SU-DHL-6 (cell line): ENCODE results near the gene SYT17.

Experiments used
- H2AFZ ChIP-seq: fragments of 200-600 bp; sonication (generic); 2 replicates; pipeline ENCODE4 v1.6.1; 2014; ENCODE audit warnings: low read depth, mild to moderate bottlenecking, moderate library complexity, mixed read lengths, antibody characterized with exemption, low read length; ENCODE audit not compliant: severe bottlenecking
- H3F3A ChIP-seq: fragments of 200-600 bp; shearing (Covaris generic); 2 replicates; pipeline ENCODE4 v1.6.0; 2016; ENCODE audit warnings: antibody characterized with exemption, mild to moderate bottlenecking; ENCODE audit not compliant: insufficient read depth
- H3K27ac ChIP-seq: fragments of 200-600 bp; sonication (generic); 2 replicates; pipeline ENCODE4 v1.5.1; 2016; ENCODE audit warnings: low read depth, mild to moderate bottlenecking, low read length, moderate library complexity, mixed read lengths
- H3K27me3 ChIP-seq: fragments of 200-600 bp; sonication (generic), shearing (Covaris generic); 2 replicates; pipeline ENCODE4 v1.6.0; 2014; ENCODE audit warnings: mild to moderate bottlenecking, low read length
- H3K36me3 ChIP-seq: fragments of 200-600 bp; sonication (generic); 2 replicates; pipeline ENCODE4 v1.6.1; 2014; ENCODE audit warnings: mild to moderate bottlenecking, low read length, mixed read lengths
- H3K4me2 ChIP-seq: fragments of 300-600, 200-600 bp; shearing (Covaris generic), sonication (generic); 2 replicates; pipeline ENCODE4 v1.6.0; 2014; ENCODE audit warnings: low read length, low read depth, mild to moderate bottlenecking; ENCODE audit not compliant: poor library complexity, severe bottlenecking
- H3K4me3 ChIP-seq: fragments of 200-600 bp; sonication (generic); 2 replicates; pipeline ENCODE4 v1.5.1; 2014; ENCODE audit warnings: antibody characterized with exemption, low read length, mild to moderate bottlenecking, mixed read lengths; ENCODE audit not compliant: insufficient read depth, poor library complexity, severe bottlenecking
- H3K79me2 ChIP-seq: fragments of 200-600 bp; sonication (generic); 2 replicates; pipeline ENCODE4 v1.6.1; 2014; ENCODE audit warnings: mild to moderate bottlenecking, low read length, moderate library complexity; ENCODE audit not compliant: insufficient read depth
- H3K9ac ChIP-seq: fragments of 200-600 bp; sonication (generic); 2 replicates; pipeline ENCODE4 v1.7.0; 2014; ENCODE audit warnings: mild to moderate bottlenecking, low read length
- H3K9me2 ChIP-seq: fragments of 200-600 bp; sonication (generic); replicated peaks from 2 replicates; pipeline ENCODE4 v1.6.1; 2014; ENCODE audit warnings: low read length; ENCODE audit not compliant: insufficient read depth
- H3K9me3 ChIP-seq: fragments of 200-600 bp; sonication (generic); 2 replicates; pipeline ENCODE4 v1.6.1; 2014; ENCODE audit warnings: low read length, mixed read lengths; ENCODE audit not compliant: insufficient read depth
- H4K20me1 ChIP-seq: fragments of 200-600 bp; sonication (generic); 2 replicates; pipeline ENCODE4 v1.6.1; 2014; ENCODE audit warnings: low read depth, mild to moderate bottlenecking, antibody characterized with exemption, low read length, moderate library complexity, mixed read lengths
- CTCF ChIP-seq: fragments of 200-600 bp; sonication (generic); IDR thresholded peaks from one replicate; pipeline ENCODE4 v1.5.1; 2017; ENCODE audit warnings: antibody characterized with exemption, mild to moderate bottlenecking, low read length, moderate library complexity; ENCODE audit not compliant: insufficient read depth, poor library complexity, severe bottlenecking
- EZH2phosphoT487 ChIP-seq: fragments of 200-600 bp; sonication (generic), shearing (Covaris generic); conservative IDR thresholded peaks from 2 replicates; pipeline ENCODE4 v1.6.1; 2018; ENCODE audit warnings: mild to moderate bottlenecking, antibody characterized with exemption, low read length, moderate library complexity, mixed read lengths

Gene SYT17

GRCh38 chr16:19130852-19131824, 36.9 kb upstream of the SYT17 start:
- H3K36me3 ChIP-seq, result no peaks in the 10 kb centered on the region
- H4K20me1 ChIP-seq, result no peaks in the 10 kb centered on the region
- no peaks in the 10 kb centered on the region for H3K79me2 ChIP-seq
- no peak overlapping the region for H2AFZ ChIP-seq
- no peak overlapping the region for H3K4me2 ChIP-seq
- H3K9ac ChIP-seq, result no peak overlapping the region
- no peak for TF ChIP-seq CTCF
- no peaks in the 10 kb centered on the region for H3K9me2 ChIP-seq
- H3F3A ChIP-seq, result no peaks in the 10 kb centered on the region
- no peaks in the 10 kb centered on the region for H3K9me3 ChIP-seq
- no peak overlapping the region for H3K27ac ChIP-seq
- H3K27me3 ChIP-seq, result no peaks in the 10 kb centered on the region
- no peak overlapping the region for H3K4me3 ChIP-seq

- no peaks in the 10 kb centered on the region for H4K20me1 ChIP-seq
- H3K9me2 ChIP-seq, result no peaks in the 10 kb centered on the region
- H3F3A ChIP-seq, result no peaks in the 10 kb centered on the region
- no peak overlapping the region for H3K4me2 ChIP-seq
- H3K9me3 ChIP-seq, result no peaks in the 10 kb centered on the region
- H3K27me3 ChIP-seq, result no peaks in the 10 kb centered on the region
- no peaks in the 10 kb centered on the region for H3K79me2 ChIP-seq
- H2AFZ ChIP-seq, result no peak overlapping the region
- TF ChIP-seq EZH2phosphoT487 (no peak), CTCF (no peak)
- H3K36me3 ChIP-seq, result no peaks in the 10 kb centered on the region
- H3K9ac ChIP-seq, result no peak overlapping the region
- H3K27ac ChIP-seq, result no peak overlapping the region
- no peak overlapping the region for H3K4me3 ChIP-seq
These were observed 36.2 kb upstream of the SYT17 start for GRCh38 chr16:19131825-19132218.

- Histone ChIP-seq H3K4me3 (no peak overlapping the region), H3K27ac (no peak overlapping the region), H4K20me1 (no peaks in the 10 kb centered on the region), H3K36me3 (no peaks in the 10 kb centered on the region), H3K27me3 (no peaks in the 10 kb centered on the region), H3F3A (no peaks in the 10 kb centered on the region), H3K9me3 (no peaks in the 10 kb centered on the region), H3K79me2 (no peaks in the 10 kb centered on the region), H3K9me2 (no peaks in the 10 kb centered on the region), H2AFZ (no peak overlapping the region), H3K9ac (no peak overlapping the region), H3K4me2 (no peak overlapping the region)
- TF ChIP-seq EZH2phosphoT487, result no peak
- no peak for TF ChIP-seq CTCF
These were observed 35.8 kb upstream of the SYT17 start for GRCh38 chr16:19132255-19132654.
